CD14-positive monocyte (primary cell): ENCODE measurements around the gene ATG3. TPM values are rescaled to one million over a fixed set of nuclear protein-coding genes. Genes with fewer than 3 reads are reported as not detected.

Source experiments
- DNase-seq, 3 donors: peaks; one replicate each; pipeline ENCODE4 v3.0.0-alpha.2; 2011 to 2022
- H2AFZ ChIP-seq: 2 replicates; pipeline ENCODE4 v1.6.0; 2012; ENCODE audit warnings: mild to moderate bottlenecking, low read depth, low read length, inconsistent platforms; ENCODE audit not compliant: insufficient read depth, poor library complexity, severe bottlenecking
- H3K27ac ChIP-seq, 2 donors: 1 replicate in 1 of 2; 2 replicates in 1 of 2; pipeline ENCODE4 v1.5.1; 2012 to 2013; ENCODE audit warnings: low read length in 2 of 2, control low read depth in 1 of 2, inconsistent platforms in 1 of 2, low read depth in 1 of 2, mild to moderate bottlenecking in 1 of 2
- H3K27me3 ChIP-seq, 2 donors: one replicate each; pipeline versions ENCODE4 v1.6.0 to v1.6.1; 2011 to 2013; ENCODE audit warnings: low read length in 2 of 2; ENCODE audit not compliant: control insufficient read depth in 2 of 2, insufficient read depth in 2 of 2
- H3K36me3 ChIP-seq, 2 donors: replicated peaks in 1 of 2; 1 replicate in 1 of 2; 2 replicates in 1 of 2; pipeline versions ENCODE4 v1.5.1 to v1.6.1; 2012 to 2013; ENCODE audit warnings: low read length in 2 of 2, control low read depth in 1 of 2, inconsistent platforms in 1 of 2, mild to moderate bottlenecking in 1 of 2; ENCODE audit not compliant: insufficient read depth in 2 of 2, control insufficient read depth in 1 of 2
- H3K4me1 ChIP-seq, 2 donors: 1 replicate in 1 of 2; 2 replicates in 1 of 2; pipeline versions ENCODE4 v1.5.1 to v1.6.1; 2012 to 2013; ENCODE audit warnings: low read length in 2 of 2, control low read depth in 1 of 2, inconsistent platforms in 1 of 2, mild to moderate bottlenecking in 1 of 2, moderate library complexity in 1 of 2; ENCODE audit not compliant: insufficient read depth in 2 of 2, control insufficient read depth in 1 of 2
- H3K4me2 ChIP-seq: replicated peaks from 2 replicates; pipeline ENCODE3; 2012; ENCODE audit warnings: low read length, moderate library complexity, mild to moderate bottlenecking; ENCODE audit not compliant: poor library complexity, severe bottlenecking; ENCODE audit errors: extremely low read depth
- H3K4me3 ChIP-seq, 3 experiments: fragments of 200-600 bp in 1 of 3; sonication (generic) in 1 of 3; replicated peaks in 1 of 3; 1 replicate in 2 of 3; 2 replicates in 1 of 3; pipeline ENCODE4 v1.5.1; 2011 to 2013; ENCODE audit warnings: low read length in 3 of 3, mild to moderate bottlenecking in 3 of 3, control low read depth in 2 of 3, low read depth in 2 of 3, inconsistent platforms in 1 of 3, moderate library complexity in 1 of 3
- H3K79me2 ChIP-seq: 2 replicates; pipeline ENCODE4 v1.6.0; 2012; ENCODE audit warnings: mild to moderate bottlenecking, control low read depth, inconsistent platforms, low read length, moderate library complexity; ENCODE audit not compliant: insufficient read depth
- H3K9ac ChIP-seq: 2 replicates; pipeline ENCODE4 v1.6.0; 2017; ENCODE audit warnings: low read length, mild to moderate bottlenecking; ENCODE audit not compliant: insufficient read depth, poor library complexity, severe bottlenecking
- H3K9me3 ChIP-seq, 2 donors: replicated peaks in 1 of 2; 1 replicate in 1 of 2; 2 replicates in 1 of 2; pipeline versions ENCODE4 v1.5.1 to v1.6.1; 2012 to 2013; ENCODE audit warnings: low read length in 2 of 2, control low read depth in 1 of 2; ENCODE audit not compliant: control insufficient read depth in 1 of 2, insufficient read depth in 1 of 2
- H4K20me1 ChIP-seq: 2 replicates; pipeline ENCODE4 v1.6.0; 2012; ENCODE audit warnings: mild to moderate bottlenecking, low read length, control low read depth, moderate library complexity; ENCODE audit not compliant: insufficient read depth
- H3K27ac Mint-ChIP-seq, 7 donors: one replicate each; pipeline ENCODE4 v1.8.0; 2020; ENCODE audit warnings: mild to moderate bottlenecking in 7 of 7, mixed read lengths in 7 of 7, moderate library complexity in 6 of 7, inconsistent platforms in 2 of 7
- H3K27me3 Mint-ChIP-seq, 3 donors: one replicate each; pipeline ENCODE4 v1.8.0; 2021 to 2022; ENCODE audit warnings: low read depth in 3 of 3, mild to moderate bottlenecking in 3 of 3, mixed read lengths in 3 of 3, moderate library complexity in 3 of 3, inconsistent platforms in 1 of 3
- H3K36me3 Mint-ChIP-seq, 2 donors: one replicate each; pipeline ENCODE4 v1.8.0; 2020; ENCODE audit warnings: mixed read lengths in 2 of 2, inconsistent platforms in 1 of 2, mild to moderate bottlenecking in 1 of 2
- H3K4me1 Mint-ChIP-seq: one replicate; pipeline ENCODE4 v1.8.0; 2020; ENCODE audit warnings: mild to moderate bottlenecking, mixed read lengths
- H3K4me3 Mint-ChIP-seq, 2 donors: one replicate each; pipeline ENCODE4 v1.8.0; 2020; ENCODE audit warnings: mild to moderate bottlenecking in 2 of 2, mixed read lengths in 2 of 2, moderate library complexity in 1 of 2
- H3K9me3 Mint-ChIP-seq, 7 donors: one replicate each; pipeline ENCODE4 v1.8.0; 2020 to 2022; ENCODE audit warnings: mixed read lengths in 7 of 7, mild to moderate bottlenecking in 6 of 7, moderate library complexity in 6 of 7, inconsistent platforms in 2 of 7
- CTCF ChIP-seq: fragments of 200-600 bp; IDR thresholded peaks from one replicate; pipeline ENCODE4 v1.8.0; 2022; ENCODE audit warnings: antibody characterized with exemption, mild to moderate bottlenecking
- WGBS: methylation state at CpG from one replicate; pipeline ENCODE4 v1.1.5; 2013; ENCODE audit warnings: missing lambda C conversion rate; ENCODE audit not compliant: insufficient coverage; 5-methylcytosine and 5-hydroxymethylcytosine counted together
- intact Hi-C, 2 donors: fragments of 100-400 bp; cut with micrococcal nuclease; formaldehyde crosslinking; loops; one replicate each; pipeline versions ENCODE4 v1.15.0 to v1.15.1; 2023
- polyA plus RNA-seq, 3 donors: library from polyadenylated mRNA; depleted of rRNA in 1 of 3; unstranded in 2 of 3; stranded (reverse) in 1 of 3; fragments of 300-500 nt in 2 of 3; fragments of >200 nt in 1 of 3; fragmentation: Illumina TruSeq in 2 of 3; gene quantifications; 1 replicate in 2 of 3; 2 replicates in 1 of 3; pipeline ENCODE4 v1.2.3, GENCODE V29; 2012 to 2021

The ATG3 gene
- polyA plus RNA-seq, 3 donors = 99.8 to 288 (median 226) TPM

GRCh38 chr3:112579232-112579631 is 17.5 kb upstream of the ATG3 start:
- Histone ChIP-seq H3K4me3 (peak overlapping the region in 1 of 3 experiments; percentile 4), H3K36me3 (peaks cover 45 to 60% of the 10 kb centered on the region in 2 donors), H3K9ac (no peak overlapping the region), H3K79me2 (no peaks in the 10 kb centered on the region), H3K4me1 (peaks cover 16 to 17% of the 10 kb centered on the region in 2 donors), H3K27ac (peak overlapping the region; percentile 19 to 77), H4K20me1 (no peaks in the 10 kb centered on the region), H3K9me3 (no peaks in the 10 kb centered on the region), H3K4me2 (peak overlapping the region; percentile 10), H3K27me3 (no peaks in the 10 kb centered on the region), H2AFZ (no peak overlapping the region)
- peak overlapping the region in 1 of 2 donors; percentile 6 for H3K4me3 Mint-ChIP-seq
- DNase-seq = peak; percentile 63 to 77 (median 70)
- no peaks in the 10 kb centered on the region for H3K9me3 Mint-ChIP-seq
- intact Hi-C loops = no loop called here
- no peaks in the 10 kb centered on the region for H3K27me3 Mint-ChIP-seq
- WGBS = no CpG with 5 or more reads among the region's 3 CpGs
- H3K36me3 Mint-ChIP-seq = peaks cover 42 to 51% of the 10 kb centered on the region in 2 donors
- H3K27ac Mint-ChIP-seq = peak overlapping the region; percentile 83 to 92 (median 91)
- TF ChIP-seq CTCF = no peak
- H3K4me1 Mint-ChIP-seq = peaks cover 17% of the 10 kb centered on the region

DNA sequence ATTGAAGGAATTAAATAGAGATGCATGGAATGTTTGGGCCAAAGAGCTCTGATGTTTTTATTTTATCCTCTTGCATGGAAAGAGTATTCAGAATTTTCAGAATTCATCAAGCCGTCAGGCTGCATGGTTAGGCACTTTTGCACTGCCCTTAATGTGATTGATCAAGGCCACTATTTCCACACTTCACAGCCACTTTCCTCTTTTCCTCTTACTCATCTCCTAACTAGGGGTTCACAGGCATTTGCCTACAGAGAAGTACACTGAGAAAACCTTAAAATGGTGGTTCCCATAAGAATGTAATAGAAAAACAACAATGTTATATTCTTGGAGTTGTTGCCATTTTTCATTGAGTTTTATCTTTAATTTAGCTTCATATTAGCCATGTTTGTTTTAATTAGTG is 10.9 kb upstream of the ATG3 start:
- peaks cover 36 to 62% of the 10 kb centered on the region in 2 donors for H3K36me3 ChIP-seq
- WGBS = no CpG with 5 or more reads among the region's 1 CpG
- H3K9ac ChIP-seq = no peak overlapping the region

More for the DNA sequence above, 10.9 kb upstream of the ATG3 start:
- intact Hi-C loops = no loop called here
- no peak for TF ChIP-seq CTCF
- peaks cover 42 to 50% of the 10 kb centered on the region in 2 donors for H3K36me3 Mint-ChIP-seq
- Histone ChIP-seq H3K9me3 (no peaks in the 10 kb centered on the region), H4K20me1 (no peaks in the 10 kb centered on the region), H2AFZ (peak overlapping the region; percentile 16), H3K27me3 (no peaks in the 10 kb centered on the region), H3K4me1 (peaks cover 26 to 28% of the 10 kb centered on the region in 2 donors), H3K79me2 (peaks cover 13% of the 10 kb centered on the region), H3K4me2 (peak overlapping the region; percentile 22), H3K27ac (peak overlapping the region in 1 of 2 donors; percentile 72), H3K4me3 (no peak overlapping the region)
- H3K4me3 Mint-ChIP-seq = peak overlapping the region in 1 of 2 donors; percentile 1
- H3K4me1 Mint-ChIP-seq = peaks cover 31% of the 10 kb centered on the region
- peak; percentile 42 to 74 (median 56) for DNase-seq
- peak overlapping the region; percentile 73 to 90 (median 87) for H3K27ac Mint-ChIP-seq
- H3K9me3 Mint-ChIP-seq = peaks cover 0 to 3% (median 0%) of the 10 kb centered on the region in 7 donors
- no peaks in the 10 kb centered on the region for H3K27me3 Mint-ChIP-seq
